Motor neuron (in vitro differentiated cells): ENCODE data around the gene ELK3. TPM values are rescaled to one million over a fixed set of nuclear protein-coding genes. Genes with fewer than 3 reads are reported as not detected.
"Not testable (repeated sequence)": the region's sequence is repeated elsewhere in the genome, so short reads cannot be mapped to it uniquely, and the experiment has no call there.

Experiments
- ATAC-seq, 8 experiments: fragments of 200-7000 bp; cut with Tn5 transposase; replicated peaks in 6 of 8; 2 replicates each; pipeline ENCODE4 v1.8.0; 2021; ENCODE audit warnings: mild to moderate bottlenecking in 8 of 8, moderate library complexity in 8 of 8
- H3K27ac ChIP-seq, 2 donors: fragments of 250-450 bp; sonication (Bioruptor Pico); 2 replicates each; pipeline ENCODE4 v1.9.0; 2021; ENCODE audit warnings: antibody characterized with exemption in 2 of 2, mild to moderate bottlenecking in 2 of 2, moderate library complexity in 1 of 2
- H3K4me1 ChIP-seq, 2 donors: fragments of 250-450 bp; sonication (Bioruptor Pico); replicated peaks in 1 of 2; 2 replicates each; pipeline ENCODE4 v1.6.1; 2021; ENCODE audit warnings: antibody characterized with exemption in 2 of 2, mild to moderate bottlenecking in 2 of 2, moderate library complexity in 1 of 2
- H3K4me3 ChIP-seq, 5 donors: fragments of 250-450 bp; sonication (Bioruptor Pico); 2 replicates each; pipeline ENCODE4 v1.9.0; 2021; ENCODE audit warnings: antibody characterized with exemption in 5 of 5, mild to moderate bottlenecking in 5 of 5, moderate library complexity in 4 of 5
- WGBS, 10 experiments: fragments of 450-650 bp; shearing (Covaris generic); methylation state at CpG; one replicate each; pipeline ENCODE4 v1.0.0; 2022; 5-methylcytosine and 5-hydroxymethylcytosine counted together
- in situ Hi-C, 9 experiments: fragments of 400-800 bp; cut with MboI; loops; one replicate each; pipeline ENCODE4 v1.15.0; 2021; ENCODE audit warnings: low sequenced_read_pairs in 9 of 9, low pct_unique_long_range_greater_than_20kb in 2 of 9; ENCODE audit not compliant: unreplicated experiment in 9 of 9
- total RNA-seq, 8 experiments: library from RNA; unstranded; fragments of 300-600 nt; gene quantifications; 2 replicates each; pipeline versions ENCODE4 v1.2.3 to v1.2.4, GENCODE V29; 2022

The ELK3 gene
- total RNA-seq, 8 experiments from 2014 or later = 0.92 to 30.7 (median 4.5) TPM

DNA sequence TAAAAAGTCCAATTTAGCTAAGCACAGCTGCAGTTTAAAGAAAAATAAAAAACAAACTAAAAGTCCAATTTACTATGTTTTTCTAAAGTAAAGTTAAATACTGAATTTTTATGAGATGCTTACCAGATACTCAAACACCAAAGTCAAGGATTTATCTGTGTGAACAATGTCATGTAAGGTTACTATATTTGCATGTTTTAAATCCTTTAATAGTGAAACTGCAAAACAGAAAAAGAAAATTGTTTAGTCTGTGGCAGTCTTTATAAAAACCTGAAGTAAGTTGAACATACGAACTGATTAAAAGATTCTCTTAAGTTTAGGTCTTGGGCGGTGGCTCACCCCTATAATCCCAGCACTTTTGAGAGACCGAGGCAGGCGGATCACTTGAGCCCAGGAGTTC lies 103.3 kb downstream of the ELK3 start:
- Histone ChIP-seq H3K27ac (no peak overlapping the region), H3K4me3 (no peak overlapping the region), H3K4me1 (no peaks in the 10 kb centered on the region)
- in situ Hi-C loops = no loop called here
- ATAC-seq = no peak
- 80 to 100% (median 95%) methylated on average over 1 to 4 of the region's 4 CpGs; no CpG with 5 or more reads in 2 of the 10 experiments for WGBS, 10 experiments

DNA sequence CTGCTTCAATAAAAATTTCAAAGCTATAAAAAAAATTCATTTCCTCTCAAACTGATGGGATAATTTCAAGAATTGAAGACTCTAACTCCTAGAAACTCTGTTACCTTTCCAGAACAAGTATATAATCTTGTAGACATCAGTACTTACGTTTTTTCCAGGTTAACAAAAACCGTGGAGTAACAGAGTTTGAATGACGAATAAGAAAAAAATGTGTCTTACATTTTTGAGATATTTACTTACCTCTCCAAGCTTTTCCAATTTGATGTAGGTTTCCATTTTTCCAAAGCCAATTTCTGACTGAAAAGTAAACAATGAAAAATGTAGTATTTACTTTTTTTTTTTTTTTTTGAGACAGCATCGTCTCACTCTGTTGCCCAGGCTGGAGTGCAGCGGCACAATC lies 105.9 kb downstream of the ELK3 start:
- no peak overlapping the region for H3K27ac ChIP-seq
- in situ Hi-C loops = no loop called here

GRCh38 chr12:96301732-96302131 lies 107.6 kb downstream of the ELK3 start:
- ATAC-seq = no peak
- 76 to 100% (median 94%) methylated on average over 3 to 4 of the region's 4 CpGs for WGBS, 10 experiments
- in situ Hi-C loops = no loop called here
- no peak overlapping the region for H3K4me3 ChIP-seq
- H3K27ac ChIP-seq = no peak overlapping the region
- peaks cover 4 to 7% of the 10 kb centered on the region in 2 donors for H3K4me1 ChIP-seq

More for the DNA sequence above, 105.9 kb downstream of the ELK3 start:
- Histone ChIP-seq H3K4me3 (no peak overlapping the region), H3K4me1 (peaks cover 4 to 7% of the 10 kb centered on the region in 2 donors)
- WGBS, 10 experiments = 91 to 100% (median 96%) methylated on average over 1 to 5 of the region's 5 CpGs; no CpG with 5 or more reads in 1 of the 10 experiments
- no peak for ATAC-seq

DNA sequence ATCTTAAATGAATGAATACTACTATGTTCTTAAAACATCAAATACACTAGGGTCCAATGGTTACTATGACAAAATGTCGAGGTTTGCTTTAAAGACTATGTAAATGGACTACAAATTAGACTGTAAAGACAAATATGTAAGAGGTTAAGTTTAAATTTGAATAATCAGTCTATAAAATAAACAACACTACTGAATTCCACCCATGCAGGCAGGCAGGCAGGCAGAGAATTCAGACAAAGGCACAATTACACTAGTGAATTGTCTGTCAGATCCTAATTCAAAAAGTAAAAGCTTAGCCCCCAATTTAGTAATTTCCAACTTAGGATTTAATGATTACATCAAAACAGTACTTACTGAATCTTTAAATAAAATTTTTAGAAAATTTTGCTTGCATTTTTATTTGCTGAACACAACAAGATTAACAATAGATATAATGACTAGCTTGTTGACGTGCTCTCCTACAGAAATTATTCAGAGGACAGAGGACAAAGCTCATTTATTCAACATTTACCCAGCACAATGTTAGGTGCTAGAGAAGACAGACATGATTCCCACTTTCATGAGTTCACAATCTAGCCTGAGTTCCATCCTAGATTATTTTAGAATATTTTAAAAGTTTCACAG lies 108.6 kb downstream of the ELK3 start:
- Histone ChIP-seq H3K27ac (no peak overlapping the region), H3K4me3 (no peak overlapping the region), H3K4me1 (peaks cover 4 to 7% of the 10 kb centered on the region in 2 donors)
- in situ Hi-C loops = no loop called here
- peak in 2 of 8 experiments; percentile 39 to 85 for ATAC-seq
- WGBS, 10 experiments = 0 to 89% (median 46%) methylated on average over 1 to 2 of the region's 2 CpGs

- no peak overlapping the region for H3K4me3 ChIP-seq
- no peak overlapping the region for H3K27ac ChIP-seq
- ATAC-seq = peak in 2 of 8 experiments; percentile 21 to 44
- in situ Hi-C loops = no loop called here
- H3K4me1 ChIP-seq = peaks cover 4 to 7% of the 10 kb centered on the region in 2 donors
Observed at GRCh38 chr12:96303653-96304052, 109.5 kb downstream of the ELK3 start.

DNA sequence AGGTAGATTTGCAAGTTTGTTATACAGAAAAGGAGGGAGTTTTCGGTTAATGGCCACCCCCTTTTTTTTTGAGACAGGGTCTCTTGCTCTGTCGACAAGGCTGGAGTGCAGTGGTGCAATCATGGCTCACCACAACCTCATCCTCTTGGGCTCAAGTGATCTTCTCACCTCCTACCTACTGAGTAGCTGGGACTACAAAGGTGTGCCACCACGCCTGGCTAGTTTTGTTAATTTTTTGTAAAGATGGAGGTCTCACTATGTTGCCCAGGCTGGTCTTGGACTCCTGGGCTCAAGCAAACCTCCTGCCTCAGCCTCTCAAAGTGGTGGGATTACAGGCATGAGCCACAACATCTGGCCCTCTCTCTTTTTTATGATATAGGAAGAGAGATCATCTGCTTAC lies 111.5 kb downstream of the ELK3 start:
- Histone ChIP-seq H3K27ac (no peak overlapping the region), H3K4me1 (peaks cover 4 to 7% of the 10 kb centered on the region in 2 donors), H3K4me3 (no peak overlapping the region)
- WGBS, 10 experiments = 80 to 100% (median 93%) methylated on average over 1 to 3 of the region's 3 CpGs; no CpG with 5 or more reads in 3 of the 10 experiments
- no peak for ATAC-seq
- in situ Hi-C loops = no loop called here

GRCh38 chr12:96308881-96309280 lies 114.7 kb downstream of the ELK3 start:
- ATAC-seq = no peak
- WGBS, 10 experiments = 60 to 100% (median 73%) methylated on average over 1 of the region's 1 CpG; no CpG with 5 or more reads in 4 of the 10 experiments
- Histone ChIP-seq H3K4me1 (no peaks in the 10 kb centered on the region), H3K27ac (no peak overlapping the region), H3K4me3 (no peak overlapping the region)
- in situ Hi-C loops = no loop called here

DNA sequence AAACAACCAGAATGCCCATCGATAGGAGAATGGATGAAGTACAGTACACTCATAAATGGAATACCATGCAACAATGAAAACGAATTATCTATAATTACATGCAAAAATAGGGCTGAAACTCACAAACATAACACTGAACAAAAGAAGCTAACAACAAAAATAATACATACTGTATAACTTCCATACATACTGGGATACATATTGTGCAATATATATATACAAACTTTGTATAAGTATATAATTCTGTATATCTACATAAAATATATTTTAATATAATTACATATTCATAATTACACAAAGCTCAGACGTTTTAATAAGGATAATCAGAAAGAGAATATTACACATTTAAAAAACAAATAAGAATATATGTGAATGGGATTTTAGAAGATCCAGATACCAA lies 115.9 kb downstream of the ELK3 start:
- in situ Hi-C loops = no loop called here
- Histone ChIP-seq H3K4me3 (no peak overlapping the region), H3K27ac (no peak overlapping the region), H3K4me1 (peaks cover 0 to 2% of the 10 kb centered on the region in 2 donors)
- 50 to 100% (median 94%) methylated on average over 1 to 3 of the region's 3 CpGs for WGBS, 10 experiments
- no peak for ATAC-seq

DNA sequence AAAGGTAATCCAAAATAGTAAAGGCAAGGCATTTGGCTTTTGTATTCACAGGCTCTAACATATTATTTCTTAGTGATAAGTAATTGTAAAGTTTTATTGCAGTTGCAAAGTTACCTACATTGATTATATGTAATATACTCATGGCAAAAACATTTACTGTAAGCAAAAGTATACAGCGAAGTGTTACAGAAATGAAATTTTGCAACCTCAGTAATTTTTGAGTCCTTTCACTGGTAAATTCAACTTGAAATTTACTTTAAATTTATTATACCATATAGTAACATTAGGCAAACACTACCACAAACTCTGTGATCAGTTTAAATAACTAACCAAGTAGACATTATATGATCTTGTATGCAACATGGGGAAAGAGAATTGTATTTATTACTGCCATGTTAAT lies 117.0 kb downstream of the ELK3 start:
- H3K27ac ChIP-seq = no peak overlapping the region
- no peak overlapping the region for H3K4me3 ChIP-seq
- in situ Hi-C loops = no loop called here
- WGBS, 10 experiments = 90 to 100% (median 100%) methylated on average over 1 of the region's 1 CpG; no CpG with 5 or more reads in 1 of the 10 experiments
- peaks cover 5 to 6% of the 10 kb centered on the region in 2 donors for H3K4me1 ChIP-seq
- ATAC-seq = no peak

- in situ Hi-C loops = no loop called here
- peaks cover 5 to 6% of the 10 kb centered on the region in 2 donors for H3K4me1 ChIP-seq
- H3K27ac ChIP-seq = no peak overlapping the region
- no peak overlapping the region for H3K4me3 ChIP-seq
- ATAC-seq = no peak
Observed at GRCh38 chr12:96313606-96314005, 119.4 kb downstream of the ELK3 start.

- Histone ChIP-seq H3K4me1 (peaks cover 5 to 6% of the 10 kb centered on the region in 2 donors), H3K4me3 (no peak overlapping the region), H3K27ac (no peak overlapping the region)
- 0 to 100% (median 63%) methylated on average over 1 to 2 of the region's 2 CpGs for WGBS, 10 experiments
- in situ Hi-C loops = no loop called here
- peak in 1 of 8 experiments; percentile 26 for ATAC-seq
Observed at GRCh38 chr12:96314723-96315122, 120.5 kb downstream of the ELK3 start.

- Histone ChIP-seq H3K27ac (peak overlapping the region; percentile 91), H3K4me3 (peak overlapping the region; percentile 39 to 65 (median 50))
- WGBS, 10 experiments = 0 to 67% methylated on average over 1 to 3 of the region's 33 CpGs; no CpG with 5 or more reads in 8 of the 10 experiments
- ATAC-seq = peak in 5 of 8 experiments; percentile 76 to 82 (median 79)
- in situ Hi-C loops, H3K4me1 ChIP-seq: not testable (repeated sequence)
Observed at GRCh38 chr12:96315741-96316481, 121.7 kb downstream of the ELK3 start.

DNA sequence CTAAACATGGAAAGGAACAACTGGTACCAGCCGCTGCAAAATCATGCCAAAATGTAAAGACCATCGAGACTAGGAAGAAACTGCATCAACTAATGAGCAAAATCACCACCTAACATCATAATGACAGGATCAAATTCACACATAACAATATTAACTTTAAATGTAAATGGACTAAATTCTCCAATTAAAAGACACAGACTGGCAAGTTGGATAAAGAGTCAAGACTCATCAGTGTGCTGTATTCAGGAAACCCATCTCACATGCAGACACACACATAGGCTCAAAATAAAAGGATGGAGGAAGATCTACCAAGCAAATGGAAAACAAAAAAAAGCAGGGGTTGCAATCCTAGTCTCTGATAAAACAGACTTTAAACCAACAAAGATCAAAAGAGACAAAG lies 123.6 kb downstream of the ELK3 start:
- in situ Hi-C loops, H3K27ac ChIP-seq, ATAC-seq, H3K4me1 ChIP-seq, H3K4me3 ChIP-seq: not testable (repeated sequence)
- WGBS, 10 experiments = no CpG with 5 or more reads among the region's 2 CpGs
